HG02885 (cell line): ENCODE data around the gene SLC2A14.
"Not testable (repeated sequence)": the region's sequence is repeated elsewhere in the genome, so short reads cannot be mapped to it uniquely, and the experiment has no call there.

Source experiments
- ATAC-seq: cut with Tn5 transposase; IDR thresholded peaks from one replicate; pipeline ENCODE4 v1.9.1; 2021; ENCODE audit warnings: mild to moderate bottlenecking; ENCODE audit not compliant: unreplicated experiment, poor library complexity

Gene SLC2A14

DNA sequence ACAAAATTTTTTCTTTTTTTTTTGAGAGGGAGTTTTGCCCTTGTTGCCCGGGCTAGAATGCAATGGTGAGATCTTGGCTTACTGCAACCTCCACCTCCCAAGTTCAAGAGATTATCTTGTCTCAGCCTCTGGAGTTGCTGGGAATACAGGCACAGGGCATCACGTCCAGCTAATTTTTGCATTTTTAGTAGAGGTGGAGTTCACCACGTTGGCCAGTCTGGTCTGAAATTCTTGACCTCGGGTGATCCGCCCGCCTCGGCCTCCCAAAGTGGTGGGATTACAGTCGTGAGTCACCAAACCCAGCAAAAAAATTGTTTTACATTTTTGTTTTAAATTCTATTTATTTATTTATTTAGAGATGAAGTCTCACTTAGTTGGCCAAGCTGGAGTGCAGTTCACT is 4.7 kb upstream of the SLC2A14 start:
- ATAC-seq, result no peak

DNA sequence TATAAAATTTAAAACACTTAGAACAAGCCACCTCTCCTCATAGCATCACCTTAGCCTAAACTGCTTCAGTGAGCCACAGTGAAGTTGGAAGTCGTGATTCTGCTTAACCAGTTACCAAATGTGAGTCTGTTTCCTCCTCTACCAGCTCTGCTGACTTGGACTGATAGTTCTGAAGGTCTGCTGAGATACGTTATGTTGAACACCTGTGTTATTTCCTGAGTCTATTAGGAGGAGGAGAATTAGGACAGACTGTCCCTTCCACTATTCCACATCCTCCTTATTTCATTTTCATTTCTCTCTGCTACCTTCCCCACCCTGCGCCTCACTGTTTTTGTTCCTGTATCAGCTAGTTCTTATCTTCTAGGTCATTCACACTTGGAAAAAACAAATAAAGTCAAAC is 2.4 kb downstream of the SLC2A14 start:
- ATAC-seq, result no peak

DNA sequence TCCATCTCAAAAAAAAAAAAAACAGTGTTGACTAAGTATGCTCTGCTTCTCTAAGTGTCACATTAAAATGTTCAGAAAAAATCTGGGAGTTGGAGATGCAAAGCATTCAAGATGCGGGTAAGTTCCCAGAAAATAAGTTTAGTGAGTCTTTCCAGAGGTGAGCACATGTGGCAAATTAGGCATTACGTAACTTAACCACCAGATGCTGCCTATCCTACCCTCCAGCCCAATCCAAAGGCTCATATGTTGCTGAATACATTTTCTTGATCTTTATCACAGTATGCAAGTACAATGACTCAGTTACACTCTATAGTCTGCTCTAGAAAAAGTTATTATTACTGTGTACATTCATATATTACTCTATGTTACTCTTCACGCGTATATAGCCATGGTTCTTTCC is 3.6 kb downstream of the SLC2A14 start:
- ATAC-seq, result no peak

DNA sequence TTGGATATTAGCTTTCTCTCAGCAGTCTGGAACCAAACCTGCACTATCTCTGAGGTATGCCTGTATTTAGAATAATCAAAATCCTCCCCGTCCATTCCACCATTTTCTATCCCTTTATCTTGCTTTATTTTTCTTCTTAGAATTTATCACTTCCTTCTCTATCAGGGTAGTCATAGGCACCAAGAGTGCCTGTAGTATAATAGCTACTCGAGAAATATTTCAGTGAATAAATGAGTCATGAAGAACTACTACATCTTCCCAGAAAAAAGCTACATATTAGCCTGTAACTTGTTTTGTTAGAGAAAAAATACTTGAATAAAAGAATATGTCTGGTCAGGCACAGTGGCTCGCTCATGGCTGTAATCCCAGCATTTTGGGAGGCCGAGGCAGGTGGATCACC is 4.3 kb downstream of the SLC2A14 start:
- ATAC-seq, result no peak

DNA sequence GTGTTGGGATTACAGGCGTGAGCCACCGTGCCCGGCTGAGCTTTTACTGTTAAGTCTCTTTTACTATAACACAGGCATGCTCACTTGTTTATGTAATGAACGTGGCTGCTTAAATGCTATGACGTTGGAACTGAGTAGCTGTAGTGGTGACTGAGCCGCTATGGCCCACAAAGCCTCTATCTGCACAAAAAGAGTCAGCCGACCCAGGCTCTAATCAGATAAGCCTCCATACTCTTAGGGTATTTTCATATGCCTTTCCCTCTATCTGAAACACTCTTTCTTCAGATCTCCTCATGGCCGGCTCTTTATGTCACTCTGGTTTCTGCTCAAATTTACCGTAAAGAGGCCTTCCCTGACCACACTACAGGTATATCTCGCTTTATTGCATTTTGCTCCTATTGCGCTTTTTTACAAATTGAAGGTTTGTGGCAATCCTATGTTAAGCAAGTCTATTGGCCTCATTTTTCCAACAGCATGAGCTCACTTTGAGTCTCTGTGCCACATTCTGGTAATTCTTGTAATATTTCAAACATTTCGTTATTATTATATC is 8.0 kb downstream of the SLC2A14 start:
- ATAC-seq, result no peak

DNA sequence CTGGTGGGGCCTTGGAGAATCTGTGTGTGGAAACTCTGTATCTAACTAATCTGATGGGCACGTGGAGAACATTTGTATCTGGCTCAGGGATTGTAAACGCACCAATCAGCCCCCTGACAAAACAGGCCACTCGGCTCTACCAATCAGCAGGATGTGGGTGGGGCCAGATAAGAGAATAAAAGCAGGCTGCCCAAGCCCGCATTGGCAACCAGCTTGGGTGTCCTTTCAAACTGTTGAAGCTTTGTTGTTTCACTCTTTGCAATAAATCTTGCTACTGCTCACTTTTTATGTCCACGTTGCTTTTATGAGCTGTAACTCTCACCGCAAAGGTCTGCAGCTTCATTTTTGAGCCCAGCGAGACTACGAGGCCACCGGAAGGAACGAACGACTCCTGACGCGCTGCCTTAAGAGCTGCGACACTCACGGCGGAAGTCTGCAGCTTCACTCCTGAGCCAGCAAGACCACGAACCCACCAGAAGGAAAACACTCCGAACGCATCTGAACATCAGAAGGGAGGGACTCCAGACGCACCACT is 9.8 kb downstream of the SLC2A14 start:
- ATAC-seq, result not testable (repeated sequence)

DNA sequence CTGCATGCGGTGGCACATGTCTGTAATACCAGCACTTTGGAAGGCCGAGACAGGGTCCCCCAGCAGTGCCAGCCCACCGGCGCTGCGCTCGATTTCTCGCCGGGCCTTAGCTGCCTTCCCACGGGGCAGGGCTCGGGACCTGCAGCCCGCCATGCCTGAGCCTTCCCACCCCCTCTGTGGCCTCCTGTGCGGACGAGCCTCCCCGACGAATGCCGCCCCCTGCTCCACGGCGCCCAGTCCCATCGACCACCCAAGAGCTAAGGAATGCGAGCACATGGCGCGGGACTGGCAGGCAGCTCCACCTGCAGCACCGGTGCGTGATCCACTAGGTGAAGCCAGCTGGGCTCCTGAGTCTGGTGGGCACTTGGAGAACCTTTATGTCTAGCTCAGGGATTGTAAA is 10.4 kb downstream of the SLC2A14 start:
- not testable (repeated sequence) for ATAC-seq

DNA sequence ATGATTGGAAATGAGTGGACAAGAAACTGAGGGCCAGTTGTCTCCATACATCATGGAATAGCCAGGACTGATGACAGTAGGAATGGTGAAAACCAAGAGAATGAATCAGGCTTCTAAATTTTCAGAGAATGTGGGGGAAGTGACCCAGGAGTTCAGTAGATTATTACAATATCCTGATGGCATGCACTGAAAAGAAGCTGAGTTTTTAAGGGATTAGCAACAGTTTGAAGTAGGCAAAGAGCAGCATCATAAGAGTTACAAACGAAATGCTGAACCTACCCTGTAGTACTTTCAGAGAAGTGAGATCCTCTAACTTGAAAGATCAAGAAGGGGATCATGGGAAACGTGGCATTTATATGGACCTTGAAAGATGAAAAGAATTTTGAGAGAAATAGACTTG is 13.2 kb downstream of the SLC2A14 start:
- ATAC-seq, result no peak

DNA sequence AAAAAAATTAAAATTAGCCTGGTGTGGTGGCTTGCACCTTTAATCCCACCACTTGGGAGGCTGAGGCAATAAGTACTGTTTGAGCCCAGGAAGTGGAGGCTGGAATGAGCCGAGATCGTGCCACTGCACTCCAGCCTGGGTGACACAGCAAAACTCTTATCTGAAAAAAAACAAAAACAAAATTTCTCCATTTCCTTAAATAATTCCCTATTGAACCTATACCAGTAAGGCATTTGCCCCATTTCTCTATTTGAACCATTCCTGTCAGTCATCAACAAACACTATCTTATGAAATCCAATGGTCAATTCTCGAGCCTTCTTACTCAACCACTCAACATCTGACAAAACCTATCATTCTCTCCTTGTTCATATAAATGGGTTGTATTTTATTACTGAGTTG is 14.7 kb downstream of the SLC2A14 start:
- ATAC-seq, result no peak

DNA sequence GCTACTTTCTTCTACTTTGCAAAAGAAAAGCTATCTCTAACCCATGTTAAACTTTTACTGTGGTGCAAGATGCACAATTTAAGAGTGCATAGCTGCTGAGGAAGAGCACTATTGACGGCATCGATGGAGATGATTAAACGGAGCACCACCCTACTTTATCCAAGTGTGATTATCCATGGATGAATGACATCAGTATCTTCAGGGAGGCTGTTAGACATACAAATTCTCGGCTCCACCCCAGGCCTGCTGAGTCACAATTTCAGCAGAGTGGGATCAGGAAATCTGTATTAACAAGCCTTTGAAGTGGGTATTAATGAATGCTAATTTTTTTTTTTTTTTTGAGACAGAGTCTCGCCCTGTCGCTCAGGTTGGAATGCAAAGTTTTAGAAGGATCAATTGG is 16.2 kb downstream of the SLC2A14 start:
- no peak for ATAC-seq

DNA sequence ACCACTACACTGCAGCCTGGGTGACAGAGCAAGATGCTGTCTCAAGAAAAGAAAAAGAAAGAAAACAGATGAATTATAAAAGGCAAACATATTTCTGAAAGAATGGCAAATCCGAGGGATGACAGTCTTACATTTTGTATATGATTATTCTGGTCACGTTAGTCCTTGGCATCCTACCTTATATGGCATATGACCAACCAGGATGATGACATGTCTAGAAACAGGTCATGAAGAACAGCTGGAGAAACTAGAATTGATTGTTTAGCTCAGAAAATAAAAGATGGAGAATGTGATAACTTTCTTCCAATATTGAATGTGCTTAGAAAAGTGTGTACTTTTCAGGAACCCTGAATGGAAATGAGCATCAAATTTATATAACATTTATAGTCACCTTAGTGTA is 19.2 kb downstream of the SLC2A14 start:
- ATAC-seq, result no peak

DNA sequence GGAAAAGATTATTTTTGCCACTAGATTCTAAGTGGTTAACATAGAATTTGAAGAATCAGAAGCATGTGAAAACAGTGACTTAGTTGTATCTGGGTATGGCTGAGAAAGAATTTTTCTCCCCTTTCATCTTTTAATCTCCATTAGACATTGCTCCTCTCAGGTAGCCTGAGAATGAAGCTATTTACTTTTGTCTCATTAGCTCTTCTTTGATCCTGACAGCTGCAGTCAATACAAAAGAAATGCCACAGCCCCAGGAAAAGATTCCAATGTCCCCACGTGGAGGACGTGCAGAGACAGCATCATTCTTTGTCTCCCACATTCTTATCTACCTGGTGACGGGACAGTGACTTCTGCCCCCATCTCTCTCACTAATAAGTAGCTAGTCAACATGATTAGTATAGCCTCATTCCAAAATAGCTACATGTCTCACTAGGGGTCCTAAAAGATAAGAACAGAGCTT is 21.1 kb downstream of the SLC2A14 start:
- not testable (repeated sequence) for ATAC-seq

DNA sequence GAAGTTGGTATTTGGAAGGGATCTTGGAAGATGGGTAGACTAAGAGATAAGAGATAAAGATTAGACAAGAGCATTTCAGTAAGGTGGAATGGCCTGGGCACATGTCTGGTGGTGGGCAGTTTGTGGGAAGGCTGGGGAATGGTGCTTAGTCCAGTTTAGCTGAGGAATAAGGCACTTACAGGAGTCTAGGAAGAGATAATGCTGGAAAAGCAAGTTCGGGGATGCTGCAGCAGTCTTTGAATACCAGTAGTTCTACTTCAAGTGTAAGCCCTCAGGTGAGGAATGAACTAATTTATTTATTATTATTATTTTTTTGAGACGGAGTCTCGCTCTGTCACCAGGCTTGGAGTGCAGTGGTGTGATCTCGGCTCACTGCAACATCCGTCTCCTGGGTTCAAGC is 22.6 kb downstream of the SLC2A14 start:
- ATAC-seq, result not testable (repeated sequence)

DNA sequence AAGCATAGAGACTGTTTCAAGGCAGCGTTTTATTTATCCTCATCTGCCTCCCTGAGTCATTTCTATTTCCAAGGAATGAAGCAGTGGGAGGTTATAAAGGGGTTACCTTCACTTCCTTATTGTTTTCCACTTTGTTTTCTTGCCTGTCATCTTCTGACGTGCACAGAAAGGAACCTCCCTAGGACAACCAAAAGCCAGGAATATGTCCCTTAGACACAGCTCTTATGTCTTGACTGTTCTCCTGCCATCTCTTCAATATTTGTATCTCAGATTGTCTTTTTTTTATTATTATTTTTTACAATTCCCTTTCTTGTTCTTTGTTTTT is 24.7 kb downstream of the SLC2A14 start:
- not testable (repeated sequence) for ATAC-seq

DNA sequence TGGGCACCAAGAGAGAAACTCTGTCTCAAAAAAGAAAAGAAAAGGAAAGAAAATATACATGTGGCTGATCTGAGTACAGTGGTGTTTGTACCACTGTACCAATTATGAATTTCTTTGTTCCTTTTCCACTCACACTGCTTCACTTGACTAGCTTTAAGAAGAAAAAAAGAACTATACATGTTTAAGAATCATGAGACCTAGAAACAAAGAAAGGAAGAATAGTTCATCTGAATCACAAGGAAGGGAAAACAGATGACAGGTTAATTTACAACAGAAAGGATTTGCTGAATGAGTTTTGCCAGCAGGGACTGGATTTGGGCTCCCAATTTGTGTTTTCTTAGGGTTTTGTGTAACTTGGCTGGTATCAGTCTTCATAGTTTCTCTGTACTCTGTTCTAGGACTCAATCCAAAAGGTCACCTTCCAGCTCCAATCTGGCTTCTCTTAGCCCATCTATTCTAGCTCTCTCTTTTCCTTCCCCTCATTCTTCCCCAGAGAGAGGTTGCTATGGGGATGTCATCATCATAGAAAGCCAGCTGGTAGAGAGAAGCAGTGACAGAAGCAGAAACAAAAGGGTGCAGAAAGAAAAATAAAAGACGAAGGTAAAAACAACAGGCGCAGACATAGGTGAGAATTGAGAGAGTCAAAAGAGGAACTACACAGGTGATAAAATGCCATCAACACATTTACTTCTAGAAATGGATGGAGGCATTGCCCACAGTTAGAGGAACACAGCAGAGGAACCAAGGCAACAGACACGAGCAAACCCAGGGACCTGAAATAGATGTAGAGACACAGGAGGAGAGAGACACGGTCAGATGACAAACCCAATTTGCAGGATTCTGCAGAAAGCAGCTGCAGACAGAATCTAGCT is 25.3 kb downstream of the SLC2A14 start:
- ATAC-seq, result peak; percentile 40

DNA sequence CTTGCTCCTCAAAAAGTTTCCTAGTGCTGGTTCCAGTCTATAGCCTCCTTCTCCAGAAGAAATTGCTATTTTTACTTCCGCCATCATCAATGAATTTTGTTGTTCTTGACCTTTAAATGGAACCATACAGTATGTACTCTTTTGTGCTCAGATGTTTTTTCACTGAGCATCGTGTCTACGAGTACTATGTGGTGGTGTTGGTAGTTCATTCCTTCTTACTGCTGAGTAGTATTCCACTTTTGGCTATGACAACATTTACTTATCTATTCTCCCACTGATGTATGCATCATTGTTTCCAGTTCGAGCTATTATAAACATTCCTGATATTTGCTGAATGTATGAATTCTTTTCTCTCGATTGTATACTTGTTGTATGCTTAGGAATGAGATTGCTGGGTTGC is 28.6 kb downstream of the SLC2A14 start:
- no peak for ATAC-seq

DNA sequence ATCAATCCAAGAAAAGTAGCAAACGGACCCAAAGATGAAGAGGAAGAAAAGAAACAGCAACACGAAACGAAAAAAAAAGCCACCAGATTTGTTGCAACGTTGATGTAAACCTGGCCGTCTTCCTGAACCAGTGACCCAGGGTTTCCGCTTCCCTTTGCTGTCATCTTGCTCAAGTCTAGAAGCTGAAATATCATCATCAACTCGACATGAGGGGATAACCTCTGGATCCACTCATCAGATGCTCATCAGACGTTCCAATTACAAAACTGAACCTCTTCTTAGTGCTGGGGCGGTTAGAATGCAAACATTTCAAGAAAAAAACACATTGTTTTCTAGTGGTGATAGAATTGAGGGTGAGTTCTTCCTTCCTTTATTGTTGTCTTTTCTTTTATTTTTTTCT is 29.1 kb downstream of the SLC2A14 start:
- ATAC-seq, result not testable (repeated sequence)

DNA sequence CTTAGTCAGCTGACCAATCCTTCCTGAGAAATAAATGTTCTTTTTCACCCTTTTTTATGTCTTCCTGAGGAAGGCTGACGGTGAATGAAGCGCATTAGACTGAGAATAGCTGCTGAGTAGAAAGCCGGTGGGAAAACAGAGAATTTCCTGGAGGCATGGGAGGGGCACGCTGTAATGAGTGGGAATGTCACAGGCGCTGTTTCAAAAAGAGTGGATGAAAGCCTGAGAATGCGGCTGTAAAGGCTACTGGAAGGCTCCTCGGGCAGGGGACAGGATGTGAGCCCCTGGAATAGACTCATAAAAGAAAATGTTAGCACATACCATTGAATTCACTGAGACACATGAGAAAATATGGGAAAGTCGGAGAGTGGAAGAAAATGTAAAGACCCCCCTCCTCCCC is 29.6 kb downstream of the SLC2A14 start:
- ATAC-seq, result not testable (repeated sequence)

DNA sequence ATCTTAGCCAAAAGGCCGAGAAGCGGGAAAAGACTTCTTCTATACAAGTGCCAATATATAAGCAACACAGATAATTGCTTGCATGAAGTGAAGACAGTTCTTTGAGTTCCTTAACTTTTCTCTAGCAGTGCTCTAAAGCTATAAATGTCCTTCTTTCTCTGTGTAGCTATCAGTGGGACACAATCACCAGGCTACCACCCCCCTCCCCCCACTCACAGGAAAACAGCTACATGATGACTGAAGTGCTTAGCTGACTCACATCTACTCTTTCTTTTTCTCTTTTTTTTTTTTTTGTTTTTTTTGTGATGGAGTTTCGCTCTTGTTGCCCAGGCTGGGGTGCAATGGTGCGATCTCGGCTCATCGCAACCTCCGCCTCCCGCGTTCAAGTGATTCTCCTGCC is 30.3 kb downstream of the SLC2A14 start:
- ATAC-seq, result not testable (repeated sequence)

DNA sequence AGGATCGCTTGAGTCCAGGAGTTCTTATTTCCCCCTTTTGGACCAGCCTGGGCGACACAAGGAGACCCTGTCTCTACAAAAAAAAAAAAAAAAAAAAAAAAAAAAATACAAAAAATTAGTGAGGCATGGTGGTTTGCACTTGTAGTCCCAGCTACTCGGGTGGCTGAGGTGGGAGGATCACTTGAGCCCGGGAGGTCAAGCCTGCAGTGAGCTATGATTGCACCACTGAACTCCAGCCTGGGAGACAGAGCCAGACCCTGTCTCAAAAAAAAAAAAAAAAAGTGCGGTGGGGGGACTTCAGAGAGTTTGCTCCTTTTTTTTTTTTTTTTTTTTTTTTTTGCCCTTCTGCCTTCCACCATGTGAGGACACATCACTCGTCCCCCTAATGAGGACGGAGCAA is 32.9 kb downstream of the SLC2A14 start:
- ATAC-seq, result not testable (repeated sequence)

DNA sequence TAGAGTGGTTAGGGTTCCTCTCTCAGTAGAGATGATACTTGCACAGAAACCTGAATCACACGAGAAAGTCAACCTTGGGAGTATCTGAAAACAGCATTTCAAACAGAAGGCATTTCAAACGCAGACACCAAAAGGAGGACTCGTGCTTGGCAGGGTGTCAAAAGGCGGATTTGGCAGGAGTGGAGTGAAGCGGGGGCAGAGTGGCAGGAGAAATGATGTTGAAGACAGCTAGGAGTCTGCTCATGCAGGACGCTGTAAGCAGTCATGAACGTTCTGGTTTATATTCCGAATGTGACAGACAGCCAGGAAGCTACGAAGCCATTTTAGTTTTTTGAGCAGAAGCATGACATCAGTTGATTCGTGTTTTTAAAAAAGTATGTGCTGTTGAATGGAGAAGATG is 33.5 kb downstream of the SLC2A14 start:
- ATAC-seq, result not testable (repeated sequence)

DNA sequence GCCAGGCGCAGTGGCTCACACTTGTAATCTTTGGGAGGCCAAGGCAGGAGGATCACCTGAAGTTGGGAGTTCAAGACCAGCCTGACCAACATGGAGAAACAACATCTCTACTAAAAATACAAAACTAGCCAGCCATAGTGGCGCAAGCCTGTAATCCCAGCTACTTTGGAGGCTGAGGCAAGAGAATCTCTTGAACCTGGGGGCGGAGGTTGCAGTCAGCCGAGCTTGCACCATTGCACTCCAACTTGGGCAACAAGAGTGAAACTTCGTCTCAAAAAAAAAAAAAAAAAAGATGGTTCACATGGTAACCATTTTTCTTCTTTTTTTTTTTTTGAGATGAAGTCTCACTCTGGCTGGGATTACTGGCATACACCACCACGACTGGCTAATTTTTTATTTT is 35.3 kb downstream of the SLC2A14 start:
- no peak for ATAC-seq
